Endodermal cell (in vitro differentiated cells): ENCODE data around the gene ANKRD42. TPM values are rescaled to one million over a fixed set of nuclear protein-coding genes. Genes with fewer than 3 reads are reported as not detected.

ENCODE experiments used
- DNase-seq: peaks from one replicate; pipeline ENCODE4 v3.0.0-alpha.2; 2017
- H3K27ac ChIP-seq: 2 replicates; pipeline ENCODE4 v1.5.1; 2013; ENCODE audit warnings: mild to moderate bottlenecking, low read depth, low read length, moderate library complexity
- H3K27me3 ChIP-seq: 2 replicates; pipeline ENCODE4 v1.6.1; 2013; ENCODE audit warnings: mild to moderate bottlenecking, low read length, moderate library complexity; ENCODE audit not compliant: insufficient read depth, control insufficient read depth, poor library complexity, severe bottlenecking
- H3K36me3 ChIP-seq: 2 replicates; pipeline ENCODE4 v1.7.0; 2013; ENCODE audit warnings: mild to moderate bottlenecking, low read length, moderate library complexity; ENCODE audit not compliant: control insufficient read depth, insufficient read depth
- H3K4me1 ChIP-seq: one replicate; pipeline ENCODE4 v1.7.0; 2013; ENCODE audit warnings: low read length; ENCODE audit not compliant: control insufficient read depth, insufficient read depth
- H3K4me3 ChIP-seq: 2 replicates; pipeline ENCODE4 v1.5.1; 2013; ENCODE audit warnings: mild to moderate bottlenecking, low read length, moderate library complexity
- H3K9ac ChIP-seq: 2 replicates; pipeline ENCODE4 v1.6.1; 2013; ENCODE audit warnings: mild to moderate bottlenecking, low read length, moderate library complexity; ENCODE audit not compliant: poor library complexity, severe bottlenecking; ENCODE audit errors: extremely low read depth
- H3K9me3 ChIP-seq: 2 replicates; pipeline ENCODE4 v1.6.1; 2013; ENCODE audit warnings: mild to moderate bottlenecking, low read length, moderate library complexity; ENCODE audit not compliant: control insufficient read depth
- H3K27ac Mint-ChIP-seq: 2 replicates; pipeline ENCODE4 v1.8.0; 2020; ENCODE audit warnings: mixed read lengths
- H3K27me3 Mint-ChIP-seq: 2 replicates; pipeline ENCODE4 v1.8.0; 2021; ENCODE audit warnings: mild to moderate bottlenecking, mixed read lengths; ENCODE audit not compliant: insufficient read depth
- H3K36me3 Mint-ChIP-seq: 2 replicates; pipeline ENCODE4 v1.8.0; 2020; ENCODE audit warnings: low read depth, mixed read lengths
- H3K4me1 Mint-ChIP-seq: 2 replicates; pipeline ENCODE4 v1.8.0; 2020; ENCODE audit warnings: mixed read lengths
- H3K4me3 Mint-ChIP-seq: 2 replicates; pipeline ENCODE4 v1.8.0; 2020; ENCODE audit warnings: mild to moderate bottlenecking, moderate library complexity, mixed read lengths
- H3K9me3 Mint-ChIP-seq: 2 replicates; pipeline ENCODE4 v1.8.0; 2020; ENCODE audit warnings: mild to moderate bottlenecking, mixed read lengths
- CTCF ChIP-seq: fragments of 200-600 bp; sonication (generic); conservative IDR thresholded peaks from 2 replicates; pipeline ENCODE4 v1.5.0; 2021; ENCODE audit warnings: antibody characterized with exemption, mild to moderate bottlenecking
- WGBS, 2 experiments: methylation state at CpG; one replicate each; pipeline versions ENCODE4 v1.1.5 to v1.1.7; 2013; ENCODE audit warnings: missing lambda C conversion rate in 2 of 2, mixed read lengths in 1 of 2; ENCODE audit not compliant: insufficient coverage in 1 of 2, insufficient read length in 1 of 2; 5-methylcytosine and 5-hydroxymethylcytosine counted together
- total RNA-seq, 2 donors: library from RNA; stranded (reverse); fragmentation: NEBNext Ultra II Directional in 1 of 2; extraction: Animal tissue kit (Norgen Biotek cat#: 25700) in 1 of 2; gene quantifications; 2 replicates in 1 of 2; 3 replicates in 1 of 2; pipeline ENCODE4 v1.2.1, GENCODE V29; 2021

The ANKRD42 gene
- total RNA-seq, 2 donors from 2014 or later, result 11.1 to 11.4 TPM

GRCh38 chr11:83195143-83195466 is 1.6 kb downstream of the ANKRD42 start:
- H3K27me3 ChIP-seq, result no peaks in the 10 kb centered on the region
- TF ChIP-seq CTCF, result peak; percentile 41
- H3K4me3 Mint-ChIP-seq, result peak overlapping the region; percentile 90
- peak overlapping the region; percentile 100 for H3K4me3 ChIP-seq
- H3K36me3 Mint-ChIP-seq, result peaks cover 19% of the 10 kb centered on the region
- H3K4me1 Mint-ChIP-seq, result peaks cover 27% of the 10 kb centered on the region
- peaks cover 6% of the 10 kb centered on the region for H3K4me1 ChIP-seq
- peak overlapping the region; percentile 96 for H3K9ac ChIP-seq
- no peaks in the 10 kb centered on the region for H3K9me3 Mint-ChIP-seq
- 40 to 62% methylated on average over 1 to 4 of the region's 4 CpGs for WGBS, 2 experiments
- H3K36me3 ChIP-seq, result peaks cover 35% of the 10 kb centered on the region
- H3K27ac Mint-ChIP-seq, result no peak overlapping the region
- no peak for DNase-seq
- H3K27ac ChIP-seq, result no peak overlapping the region
- H3K9me3 ChIP-seq, result no peaks in the 10 kb centered on the region
- no peaks in the 10 kb centered on the region for H3K27me3 Mint-ChIP-seq

GRCh38 chr11:83195649-83196048 is 2.1 kb downstream of the ANKRD42 start:
- no peaks in the 10 kb centered on the region for H3K9me3 ChIP-seq
- no peak for TF ChIP-seq CTCF
- Mint-ChIP-seq H3K4me3 (peak overlapping the region; percentile 90), H3K4me1 (peaks cover 27% of the 10 kb centered on the region), H3K36me3 (peaks cover 16% of the 10 kb centered on the region), H3K27ac (no peak overlapping the region), H3K9me3 (no peaks in the 10 kb centered on the region), H3K27me3 (no peaks in the 10 kb centered on the region)
- DNase-seq, result no peak
- H3K36me3 ChIP-seq, result peaks cover 35% of the 10 kb centered on the region
- 97 to 100% methylated on average over 3 to 8 of the region's 8 CpGs for WGBS, 2 experiments
- peak overlapping the region; percentile 96 for H3K9ac ChIP-seq
- no peak overlapping the region for H3K27ac ChIP-seq
- H3K4me1 ChIP-seq, result peaks cover 6% of the 10 kb centered on the region
- H3K4me3 ChIP-seq, result peak overlapping the region; percentile 100
- no peaks in the 10 kb centered on the region for H3K27me3 ChIP-seq

- Mint-ChIP-seq H3K36me3 (peaks cover 27% of the 10 kb centered on the region), H3K27ac (no peak overlapping the region), H3K27me3 (no peaks in the 10 kb centered on the region), H3K9me3 (peaks cover 4% of the 10 kb centered on the region), H3K4me1 (peaks cover 15% of the 10 kb centered on the region), H3K4me3 (no peak overlapping the region)
- H3K27ac ChIP-seq, result no peak overlapping the region
- no peaks in the 10 kb centered on the region for H3K9me3 ChIP-seq
- no peak for DNase-seq
- peaks cover 30% of the 10 kb centered on the region for H3K36me3 ChIP-seq
- no peak overlapping the region for H3K9ac ChIP-seq
- TF ChIP-seq CTCF, result no peak
- H3K4me1 ChIP-seq, result no peaks in the 10 kb centered on the region
- H3K4me3 ChIP-seq, result no peak overlapping the region
- 100% methylated on average over 1 of the region's 1 CpG; no CpG with 5 or more reads in 1 of the 2 experiments for WGBS, 2 experiments
- H3K27me3 ChIP-seq, result no peaks in the 10 kb centered on the region
These were observed 6.5 kb downstream of the ANKRD42 start for GRCh38 chr11:83200035-83200434.
